Activated CD8-positive, alpha-beta memory T cell treated with anti-CD3 and anti-CD28 coated beads, Interleukin-2, amount 50 U/mL, for 1 hour (primary cell): ENCODE results near the gene UCN.
"Not testable (repeated sequence)": the region's sequence is repeated elsewhere in the genome, so short reads cannot be mapped to it uniquely, and the experiment has no call there.

ENCODE experiments used
- DNase-seq: peaks from one replicate; pipeline ENCODE4 v3.0.0-alpha.2; 2020; ENCODE audit errors: extremely low read depth

Gene UCN

DNA sequence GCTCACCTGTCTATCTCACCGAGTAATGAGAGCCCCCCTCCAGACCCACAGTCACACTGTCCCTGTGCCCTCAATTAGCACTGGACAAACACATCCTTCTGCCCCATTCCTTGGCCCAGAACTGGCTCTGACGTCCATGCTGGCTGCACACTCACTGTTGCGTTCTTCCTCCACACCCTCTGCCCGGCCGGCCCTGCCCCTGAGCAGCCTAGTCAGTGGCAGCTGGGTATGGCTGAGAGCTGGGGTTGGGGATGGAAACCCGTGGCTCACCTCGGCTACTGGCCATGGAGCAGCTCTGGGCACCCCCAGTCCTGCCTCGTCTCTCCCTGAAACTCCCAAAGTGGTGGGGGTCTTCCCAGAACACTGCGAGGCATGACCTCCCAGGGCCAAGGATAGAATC lies 6.5 kb upstream of the UCN start:
- DNase-seq, result no peak

DNA sequence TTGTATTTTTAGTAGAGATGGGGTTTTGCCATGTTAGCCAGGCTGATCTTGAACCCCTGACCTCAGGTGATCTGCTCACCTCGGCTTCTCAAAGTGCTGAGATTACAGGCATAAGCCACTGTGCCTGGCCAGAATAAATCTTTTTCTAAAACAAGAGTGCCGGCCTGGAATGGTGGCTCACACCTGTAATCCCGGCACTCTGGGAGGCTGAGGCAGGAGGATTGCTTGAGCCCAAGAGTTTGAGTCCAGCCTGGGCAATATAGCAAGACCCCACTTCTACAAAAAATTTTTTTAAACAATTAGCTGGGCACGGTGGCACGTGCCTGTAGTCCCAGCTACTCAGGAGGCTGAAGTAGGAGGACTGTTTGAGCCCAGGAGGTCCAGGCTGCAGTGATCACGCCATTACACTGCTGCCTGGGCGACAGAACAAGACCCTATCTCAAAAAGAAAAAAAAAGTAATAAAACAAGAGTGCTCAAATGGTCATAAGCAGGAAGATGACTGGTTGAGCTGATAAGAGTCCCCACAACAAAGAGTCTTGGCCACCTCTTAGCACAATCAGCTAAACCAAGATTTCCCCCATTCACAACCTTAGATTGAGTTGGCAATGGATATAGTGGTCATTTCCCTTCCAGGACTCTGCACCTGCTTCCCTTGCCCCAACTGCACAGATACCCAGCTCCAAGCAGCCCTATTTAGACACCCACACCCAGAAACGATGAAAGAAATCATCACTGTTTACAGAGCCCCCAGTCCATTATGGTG lies 5.8 kb upstream of the UCN start:
- no peak for DNase-seq

DNA sequence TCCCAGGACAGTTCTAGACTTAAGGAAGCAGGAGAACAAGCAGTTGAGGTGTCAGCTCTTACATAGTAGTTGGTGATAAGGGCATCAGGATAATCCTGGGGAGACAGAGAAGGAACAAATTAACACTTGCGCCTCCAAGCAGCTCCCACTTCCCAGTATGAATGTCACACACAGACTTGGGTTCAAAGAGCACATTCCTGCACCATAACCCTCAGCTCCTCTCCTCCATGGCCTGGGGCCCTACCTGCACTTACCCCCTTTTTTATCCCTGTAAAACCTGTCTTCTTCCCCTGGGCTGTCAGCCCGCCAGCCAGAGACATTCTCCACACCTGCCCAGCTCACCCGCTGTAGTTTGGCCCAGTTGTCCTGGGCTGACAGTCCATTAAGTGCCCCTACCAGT lies 3.9 kb upstream of the UCN start:
- DNase-seq, result no peak

DNA sequence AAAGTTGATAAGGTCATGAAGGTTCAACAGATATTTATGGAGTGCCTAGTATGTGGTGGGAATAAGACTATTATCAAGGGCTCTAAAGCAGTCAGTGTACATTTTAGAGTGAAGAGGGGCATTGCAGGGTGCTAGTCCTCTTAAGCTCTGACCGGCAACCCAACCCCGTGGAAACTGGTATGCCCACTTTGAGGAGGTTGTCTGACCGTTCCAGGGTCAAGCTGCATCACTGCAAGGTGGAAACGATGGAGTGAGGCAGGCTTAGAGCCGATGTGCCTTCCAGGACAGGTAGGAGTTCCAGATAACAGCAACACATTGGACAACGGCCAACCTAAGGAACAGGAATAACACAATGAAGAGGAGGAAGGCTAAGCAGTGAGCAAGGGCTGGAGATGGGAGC lies 1.4 kb upstream of the UCN start:
- DNase-seq, result no peak

DNA sequence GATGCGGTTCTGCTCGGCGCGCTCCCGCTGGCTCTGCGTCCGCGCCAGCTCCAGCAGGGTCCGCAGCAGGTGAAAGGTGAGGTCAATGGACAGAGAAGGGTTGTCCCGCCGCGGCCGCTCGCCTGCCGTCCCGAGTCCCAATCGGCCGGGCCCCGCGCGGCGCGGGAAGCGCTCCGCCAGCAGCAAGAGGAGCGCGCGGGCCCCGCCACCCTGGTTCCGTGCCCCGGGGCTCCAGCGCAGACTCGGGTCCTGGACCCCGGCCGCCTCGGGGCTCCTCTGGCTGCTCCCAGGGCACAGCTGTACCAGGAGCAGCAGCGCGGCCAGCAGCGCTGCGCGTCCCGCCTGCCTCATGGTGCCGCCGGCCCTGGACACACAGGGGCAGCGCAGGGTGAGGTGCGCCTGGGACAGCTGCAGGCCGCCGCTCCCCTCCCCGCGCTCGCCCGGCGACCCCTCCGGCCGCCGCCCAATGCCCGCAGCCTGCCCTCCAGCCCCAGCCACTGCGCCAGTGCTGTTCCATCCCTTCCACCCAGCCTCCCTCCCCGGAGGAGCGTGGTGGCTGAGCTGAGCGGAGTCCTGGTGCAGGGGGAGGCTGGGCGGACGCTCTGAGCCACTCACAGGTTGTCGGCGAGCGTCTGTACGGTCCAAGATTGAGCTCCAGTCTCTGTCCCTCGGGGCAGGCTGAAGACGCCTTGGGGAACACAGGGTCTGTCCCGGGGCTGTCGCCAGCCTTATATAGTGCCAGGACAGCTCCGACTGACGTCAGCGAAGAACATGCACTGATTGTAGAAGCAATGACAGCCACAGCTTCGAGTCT lies 493 bp downstream of the UCN start:
- DNase-seq, result no peak

DNA sequence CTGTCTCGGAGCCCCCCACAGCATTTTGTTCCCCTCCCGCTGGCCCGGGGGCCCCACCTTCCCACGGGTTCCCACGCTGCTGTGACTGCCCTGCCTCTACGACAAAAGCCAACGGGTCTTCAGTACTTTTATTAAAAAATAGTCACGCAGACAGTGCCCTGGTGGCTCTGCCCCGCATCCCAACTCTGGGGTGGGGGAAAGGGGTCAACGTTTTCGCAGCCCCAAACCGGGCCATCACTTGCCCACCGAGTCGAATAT lies 1.0 kb downstream of the UCN start:
- DNase-seq, result no peak

DNA sequence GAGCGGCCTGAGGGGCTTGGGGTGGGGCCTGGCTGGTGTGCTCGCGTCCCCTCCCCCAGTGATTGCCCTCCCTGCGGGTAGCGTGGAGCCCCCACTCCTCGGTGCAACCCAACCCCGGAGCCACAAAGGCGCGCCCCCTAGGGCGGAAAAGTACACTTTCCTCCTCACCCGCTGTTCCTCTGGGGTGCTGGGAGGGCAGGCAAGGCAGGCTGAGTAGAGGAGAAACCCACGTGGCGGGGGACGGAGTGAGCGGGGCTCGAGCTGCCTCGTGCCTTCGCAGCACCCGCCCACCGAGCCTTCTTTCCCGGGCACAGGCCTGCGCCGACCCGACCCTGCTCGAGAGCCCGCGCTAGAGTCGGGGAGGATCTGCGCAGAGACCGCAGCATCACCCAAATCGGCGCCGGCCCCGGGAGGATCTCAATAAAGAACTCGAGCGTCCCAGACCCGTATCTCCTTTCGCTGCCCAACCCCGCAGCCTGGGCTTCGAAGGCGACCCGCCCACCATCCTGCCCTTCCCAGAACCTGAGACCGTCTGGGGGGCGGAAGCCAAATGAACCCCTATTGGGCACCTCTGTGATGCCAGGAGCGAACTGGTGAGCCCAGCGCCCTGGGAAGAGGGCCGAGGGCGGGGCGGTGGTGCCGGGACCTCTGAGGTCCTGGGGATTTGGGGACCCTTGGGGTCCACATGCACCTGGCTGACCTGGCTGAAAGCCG lies 1.5 kb downstream of the UCN start:
- DNase-seq, result no peak

DNA sequence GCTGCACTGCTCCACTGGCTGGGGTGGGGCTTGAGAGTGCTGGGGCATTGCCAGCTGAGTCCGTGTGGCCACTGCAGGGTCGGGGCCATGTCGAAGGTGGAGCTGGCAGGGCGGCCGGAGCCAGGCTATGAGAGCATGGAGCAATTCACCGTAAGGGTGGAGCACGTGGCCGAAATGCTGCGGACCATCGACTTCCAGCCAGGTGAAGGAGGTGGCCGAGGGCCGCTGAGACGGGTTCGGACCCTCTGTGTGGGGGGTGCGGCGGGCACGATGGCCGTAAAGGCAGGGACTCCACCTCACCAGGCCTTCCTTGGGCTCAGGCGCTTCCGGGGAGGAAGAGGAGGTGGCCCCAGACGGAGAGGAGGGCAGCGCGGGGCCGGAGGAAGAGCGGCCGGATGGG lies 2.1 kb downstream of the UCN start:
- DNase-seq, result no peak

DNA sequence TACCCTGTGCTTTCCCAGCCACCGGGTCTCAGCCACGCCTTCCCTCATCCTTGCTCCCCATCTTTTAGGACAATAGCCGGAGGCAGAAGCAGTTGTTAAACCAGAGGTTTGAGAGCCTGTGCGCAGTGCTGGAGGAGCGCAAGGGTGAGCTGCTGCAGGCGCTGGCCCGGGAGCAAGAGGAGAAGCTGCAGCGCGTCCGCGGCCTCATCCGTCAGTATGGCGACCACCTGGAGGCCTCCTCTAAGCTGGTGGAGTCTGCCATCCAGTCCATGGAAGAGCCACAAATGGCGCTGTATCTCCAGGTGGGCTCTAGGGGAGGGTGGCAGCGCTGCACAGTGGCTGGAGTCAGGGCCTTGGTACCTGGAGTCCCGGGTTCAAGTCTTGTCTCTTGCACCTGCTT lies 2.7 kb downstream of the UCN start:
- DNase-seq, result no peak

DNA sequence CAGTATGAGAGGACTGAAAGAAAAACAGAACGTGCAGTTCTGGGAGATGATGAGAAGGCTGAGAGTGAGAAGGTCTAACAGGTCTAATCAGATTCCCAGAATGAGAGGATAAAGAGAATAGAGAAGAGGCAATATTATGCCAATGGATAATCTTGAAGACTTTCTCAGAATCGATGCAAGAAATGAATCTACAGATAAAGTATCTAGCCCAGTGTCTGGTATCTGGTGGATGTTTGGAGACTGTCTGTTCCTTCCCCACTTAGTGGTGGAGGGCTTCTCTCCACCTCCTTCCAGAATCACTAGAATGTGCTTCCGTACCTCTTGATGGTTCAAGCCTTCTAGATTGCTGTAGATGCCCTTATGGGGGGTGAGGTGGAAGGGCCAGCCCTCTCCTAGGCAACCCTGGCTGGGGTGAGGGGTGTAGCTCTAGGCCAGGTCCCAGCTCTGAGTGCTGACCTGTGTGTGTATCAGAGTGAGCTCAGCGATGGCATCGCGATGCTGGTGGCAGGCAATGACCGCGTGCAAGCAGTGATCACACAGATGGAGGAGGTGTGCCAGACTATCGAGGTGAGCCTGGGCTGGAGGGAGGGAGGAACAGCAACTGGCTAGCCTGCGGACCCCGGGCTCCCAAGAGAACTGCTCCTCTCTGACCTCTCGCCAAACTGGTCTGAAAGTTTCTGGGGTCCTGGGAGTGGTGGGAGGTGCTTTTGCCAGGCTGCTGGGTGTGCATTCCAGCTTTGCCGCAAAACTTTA lies 3.6 kb downstream of the UCN start:
- no peak for DNase-seq

DNA sequence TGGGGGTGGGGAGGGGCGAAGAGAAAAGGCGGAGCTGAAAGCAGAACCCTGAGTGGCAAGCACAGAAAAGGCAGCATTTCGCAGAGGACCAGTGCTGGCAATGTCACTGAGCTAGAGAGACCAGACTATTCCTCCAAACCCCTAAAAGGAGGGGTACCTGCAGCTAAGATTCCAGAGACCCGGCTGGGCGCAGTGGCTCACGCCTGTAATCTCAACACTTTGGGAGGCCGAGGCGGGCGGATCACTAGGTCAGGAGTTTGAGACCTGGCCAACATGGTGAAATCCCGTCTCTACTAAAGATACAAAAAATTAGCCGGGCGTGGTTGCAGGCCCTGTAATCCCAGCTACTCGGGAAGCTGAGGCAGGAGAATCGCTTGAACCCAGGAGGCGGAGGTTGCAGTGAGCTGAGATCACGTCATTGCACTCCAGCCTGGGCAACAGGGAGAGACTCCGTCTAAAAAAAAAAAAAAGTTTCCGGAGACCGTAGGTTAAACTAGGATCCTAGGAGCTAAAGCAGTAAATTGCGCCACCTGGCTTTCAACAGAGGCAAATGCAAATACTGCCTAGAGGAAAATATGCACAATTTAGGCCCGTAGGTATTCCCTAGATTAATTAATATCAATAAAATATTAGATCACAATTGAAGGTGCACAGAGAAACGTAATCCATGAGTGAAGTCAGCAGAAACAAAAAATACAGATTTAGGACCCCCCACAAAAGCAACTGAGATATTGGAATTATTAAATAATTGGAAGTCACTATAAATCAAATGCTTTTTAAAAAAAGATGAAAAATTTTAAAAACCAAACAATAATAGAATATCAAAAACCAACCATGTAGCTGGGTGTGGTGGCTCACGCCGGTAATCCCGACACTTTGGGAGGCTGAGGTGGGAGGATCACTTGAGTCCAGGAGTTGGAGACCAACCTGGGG lies 4.9 kb downstream of the UCN start:
- peak; percentile 12 for DNase-seq

DNA sequence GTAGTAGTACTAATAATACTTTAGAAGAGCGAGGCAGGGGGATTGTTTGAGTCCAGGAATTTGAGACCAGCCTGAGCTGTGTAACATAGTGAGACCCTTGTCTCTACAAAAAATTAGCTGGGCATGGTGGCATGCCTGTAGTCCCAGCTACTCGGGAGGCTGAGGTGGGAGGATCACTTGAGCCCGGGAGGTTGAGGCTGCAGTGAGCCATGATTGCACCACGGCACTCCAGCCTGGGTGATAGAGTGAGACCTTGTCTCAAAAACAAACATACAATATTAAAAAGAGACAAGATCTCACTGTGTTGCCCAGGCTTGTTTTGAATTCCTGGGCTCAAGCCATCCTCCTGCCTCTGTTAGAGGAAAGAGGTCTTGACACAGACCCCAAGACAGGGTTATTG lies 7.6 kb downstream of the UCN start:
- DNase-seq, result not testable (repeated sequence)

DNA sequence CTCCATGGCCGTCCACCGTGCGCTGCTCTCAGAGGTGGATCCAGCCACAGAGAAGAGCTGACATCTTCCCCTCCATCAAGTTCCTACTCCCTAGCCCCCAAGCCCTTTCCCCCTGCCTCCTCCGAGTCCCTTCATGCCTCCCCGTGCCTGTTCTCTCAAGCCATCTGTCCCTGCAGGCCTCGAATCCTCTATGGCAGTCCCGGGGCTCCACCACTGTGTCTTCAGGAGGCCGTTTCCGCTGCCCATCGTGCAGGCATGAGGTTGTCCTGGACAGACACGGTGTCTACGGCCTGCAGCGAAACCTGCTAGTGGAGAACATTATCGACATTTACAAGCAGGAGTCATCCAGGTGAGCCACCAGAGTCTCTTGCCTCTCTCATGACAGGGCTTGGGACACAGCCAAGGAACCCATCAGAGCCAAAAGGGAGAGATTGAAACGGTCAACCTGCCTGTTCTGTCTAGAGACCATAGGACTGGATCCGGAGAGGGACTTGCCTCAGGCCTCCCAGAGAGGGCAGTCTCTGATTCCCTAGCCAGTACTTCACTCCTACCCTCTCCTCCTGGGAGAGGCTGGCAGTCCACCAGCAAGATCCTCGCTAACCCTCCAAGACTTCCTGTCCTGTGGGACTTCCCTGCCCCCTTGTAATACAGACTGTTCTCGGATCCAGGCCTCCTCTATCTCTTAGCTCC lies 9.7 kb downstream of the UCN start:
- no peak for DNase-seq

DNA sequence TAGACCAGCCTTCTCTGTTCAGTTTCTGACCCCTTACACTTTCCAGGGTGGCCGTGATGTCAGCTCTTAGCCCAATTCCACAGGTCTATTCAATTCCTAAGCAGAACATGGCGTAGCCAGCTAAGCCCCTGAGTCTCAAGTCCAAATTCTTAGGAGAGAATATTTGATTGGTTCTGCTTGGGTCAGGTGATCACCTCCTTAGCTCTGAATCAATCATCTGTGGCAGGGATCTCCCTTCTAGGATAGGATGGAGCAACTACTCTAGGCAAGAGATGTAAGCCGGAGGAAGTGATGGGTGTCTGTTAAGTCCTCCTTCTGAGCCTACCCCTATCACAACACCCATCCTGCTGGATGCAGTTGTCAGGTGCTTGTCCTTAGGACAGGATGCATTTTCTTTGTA lies 11.1 kb downstream of the UCN start:
- DNase-seq, result no peak

DNA sequence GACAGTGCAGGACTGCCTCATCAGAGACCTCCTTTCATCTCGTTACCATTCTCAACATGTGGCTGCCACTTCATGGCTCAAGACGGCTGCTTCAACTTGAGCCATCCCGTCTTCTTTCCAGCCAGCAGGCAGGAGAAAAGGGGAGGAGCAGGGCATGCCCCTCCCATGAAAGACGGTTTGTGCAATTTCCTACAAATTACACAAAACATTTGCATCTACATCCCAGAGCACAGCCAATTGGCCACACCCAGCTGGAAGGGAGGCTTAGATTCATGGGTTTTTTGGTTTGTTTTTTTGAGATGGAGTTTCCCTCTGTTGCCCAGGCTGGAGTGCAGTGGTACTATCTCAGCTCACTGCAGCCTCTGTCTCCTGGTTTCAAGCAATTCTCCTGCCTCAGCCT lies 11.8 kb downstream of the UCN start:
- DNase-seq, result no peak

DNA sequence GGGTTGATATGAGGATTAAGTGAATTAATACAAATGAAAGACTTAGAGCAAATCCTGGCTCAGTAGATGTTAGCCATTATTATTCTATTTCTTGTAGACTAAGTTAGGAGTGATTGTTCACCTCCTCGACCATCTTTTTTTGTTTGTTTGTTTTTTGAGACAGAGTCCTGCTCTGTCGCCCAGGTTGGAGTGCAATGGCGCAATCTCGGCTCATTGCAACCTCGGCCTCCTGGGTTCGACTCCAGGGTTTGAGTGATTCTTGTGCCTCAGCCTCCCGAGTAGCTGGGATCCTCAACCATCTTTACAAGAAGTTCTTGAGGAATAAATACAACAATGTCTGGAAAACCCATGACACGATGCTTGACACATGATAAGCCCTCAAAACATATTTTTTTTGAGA lies 13.3 kb downstream of the UCN start:
- no peak for DNase-seq

DNA sequence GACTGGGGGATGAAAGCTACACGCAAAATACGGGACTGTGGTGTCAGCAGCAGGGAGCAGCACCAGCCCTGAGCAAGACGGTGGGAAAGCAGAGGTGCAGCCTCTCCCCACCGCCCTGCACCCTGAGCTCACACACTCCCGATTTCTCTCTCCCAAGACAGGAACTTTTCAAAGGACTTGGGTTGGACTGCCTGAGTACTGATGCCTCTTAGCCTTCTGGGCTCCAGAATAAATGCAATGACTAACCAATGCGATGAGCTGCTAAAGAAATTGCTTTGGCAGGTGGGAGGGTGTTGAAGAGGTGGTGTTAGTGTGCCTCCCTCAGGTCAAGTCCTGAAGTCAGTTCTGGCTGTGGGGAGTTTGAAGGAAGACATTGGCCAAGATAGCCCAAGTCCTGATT lies 16.4 kb downstream of the UCN start:
- DNase-seq, result no peak

DNA sequence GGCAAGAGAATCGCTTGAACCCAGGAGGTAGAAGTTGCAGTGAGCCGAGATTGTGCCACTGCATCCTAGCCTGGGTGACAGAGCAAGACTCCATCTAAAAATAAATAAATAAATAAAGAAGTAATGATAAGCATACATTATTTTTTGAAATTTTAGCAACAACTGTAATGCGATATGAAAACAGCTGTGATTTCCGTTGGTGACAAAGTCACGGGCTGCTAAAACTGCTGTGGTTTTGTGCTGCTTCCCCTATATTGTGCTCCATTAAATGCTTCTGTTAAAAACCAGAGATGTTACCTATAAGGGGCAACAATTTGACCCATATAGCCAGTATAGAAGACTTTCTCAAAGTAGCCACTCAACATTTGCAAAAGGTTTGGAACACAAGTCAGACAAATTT lies 17.7 kb downstream of the UCN start:
- DNase-seq, result no peak

DNA sequence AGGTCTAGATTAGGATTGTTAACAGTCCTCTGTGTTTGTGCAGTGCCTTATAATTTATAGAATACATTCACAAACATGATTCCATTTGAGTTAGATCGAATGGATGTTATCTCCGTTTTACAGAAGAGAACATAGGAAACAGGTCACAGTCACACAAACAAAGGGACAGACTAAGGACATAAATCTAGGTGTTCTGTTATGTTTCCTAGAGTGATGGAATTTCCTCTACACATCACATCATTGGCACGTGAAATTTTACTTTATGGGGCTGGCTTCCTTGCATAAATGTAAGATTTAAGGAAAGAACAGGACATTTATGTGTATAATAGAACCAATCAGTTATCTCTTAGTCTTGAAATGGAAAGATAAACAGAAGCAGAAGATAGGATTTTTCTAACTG lies 19.6 kb downstream of the UCN start:
- no peak for DNase-seq

DNA sequence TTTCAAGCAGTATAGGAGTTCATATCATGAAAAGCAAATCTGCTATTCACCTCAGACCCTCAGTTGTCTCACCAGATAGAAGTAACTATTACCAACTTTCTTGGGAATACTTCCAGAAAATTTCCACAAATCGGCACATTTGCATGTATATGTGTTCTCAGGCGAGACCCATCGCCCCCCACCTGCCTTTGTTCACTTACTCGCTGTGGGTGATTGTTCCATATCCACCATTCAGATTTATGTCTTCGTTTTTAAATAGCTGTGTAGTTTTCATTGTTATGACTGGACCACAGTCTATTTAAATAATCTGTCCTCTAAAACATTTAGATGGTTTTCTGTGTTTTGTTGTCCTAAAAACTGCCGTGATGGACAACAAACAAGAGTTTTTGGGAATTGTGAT lies 22.8 kb downstream of the UCN start:
- no peak for DNase-seq

DNA sequence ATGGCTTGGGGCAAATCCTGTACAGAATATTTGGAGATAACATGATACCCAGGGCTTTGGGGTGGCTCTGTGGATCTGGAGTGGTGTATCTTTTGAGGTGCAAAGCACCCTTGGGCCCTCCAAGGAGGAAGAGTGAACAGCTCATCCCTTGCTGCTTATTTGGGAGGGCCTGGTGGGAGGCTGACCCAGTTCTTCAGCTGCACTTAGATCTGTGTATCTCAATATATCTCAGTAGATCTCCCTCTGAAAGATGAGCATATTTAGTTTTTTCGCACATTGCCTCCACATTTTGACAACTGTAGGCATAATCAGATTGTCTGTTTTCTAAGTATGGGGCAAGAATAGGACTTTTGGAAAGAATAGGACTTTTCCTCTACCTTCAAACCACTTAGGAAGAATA lies 23.2 kb downstream of the UCN start:
- no peak for DNase-seq
